Activated CD8-positive, alpha-beta memory T cell treated with anti-CD3 and anti-CD28 coated beads, Interleukin-2, amount 10 ng/mL, durations not matched to agents 7 days and 5 days (primary cell): ENCODE data around the gene FANK1. TPM values are rescaled to one million over a fixed set of nuclear protein-coding genes. Genes with fewer than 3 reads are reported as not detected.

Experiments used
- ATAC-seq: fragments of 150-1000 bp; cut with Tn5 transposase; one replicate; pipeline ENCODE4 v1.10.0; 2021; ENCODE audit warnings: moderate library complexity
- CTCF ChIA-PET: fragments of 350-600 bp; sonication (Branson Sonifier 250); formaldehyde crosslinking; loops from one replicate; lab custom pipeline; 2021; ENCODE audit warnings: antibody characterized with exemption; lab: Charles Lee
- DNase-seq: peaks from one replicate; pipeline ENCODE4 v3.0.0-alpha.2; 2020
- H3K27ac Mint-ChIP-seq: one replicate; pipeline ENCODE4 v1.8.0; 2021; ENCODE audit warnings: mild to moderate bottlenecking, mixed read lengths
- H3K27me3 Mint-ChIP-seq: one replicate; pipeline ENCODE4 v1.8.0; 2021; ENCODE audit warnings: mixed read lengths
- H3K36me3 Mint-ChIP-seq: one replicate; pipeline ENCODE4 v1.8.0; 2021; ENCODE audit warnings: mild to moderate bottlenecking, mixed read lengths
- H3K4me1 Mint-ChIP-seq: one replicate; pipeline ENCODE4 v1.8.0; 2021; ENCODE audit warnings: mixed read lengths
- H3K4me3 Mint-ChIP-seq: one replicate; pipeline ENCODE4 v1.8.0; 2021; ENCODE audit warnings: mild to moderate bottlenecking, moderate library complexity, mixed read lengths
- H3K9me3 Mint-ChIP-seq: one replicate; pipeline ENCODE4 v1.8.0; 2022; ENCODE audit warnings: low read depth, mixed read lengths
- total RNA-seq, 2 experiments: library from RNA; stranded (reverse); gene quantifications; one replicate each; pipeline ENCODE4 v1.2.3, GENCODE V29; 2021

The FANK1 gene
- total RNA-seq, 2 experiments from 2014 or later, result 0.49 TPM; not detected in 1

- no peak for DNase-seq
- Mint-ChIP-seq H3K4me1 (no peaks in the 10 kb centered on the region), H3K36me3 (no peaks in the 10 kb centered on the region), H3K9me3 (peaks cover 2% of the 10 kb centered on the region), H3K27ac (no peak overlapping the region), H3K4me3 (no peak overlapping the region), H3K27me3 (peaks cover 2% of the 10 kb centered on the region)
- CTCF ChIA-PET, result interaction anchor here (0.9 kb wide), 1 partner anchor 11 kb away, joined by 3 read pairs; no protein-coding TSS in a partner anchor
- no peak for ATAC-seq
These were observed 80.7 kb downstream of the FANK1 start for GRCh38 chr10:125976960-125977605.

- DNase-seq, result no peak
- ATAC-seq, result no peak
- Mint-ChIP-seq H3K27me3 (peaks cover under 1% of the 10 kb centered on the region), H3K4me3 (no peak overlapping the region), H3K4me1 (no peaks in the 10 kb centered on the region), H3K9me3 (peaks cover under 1% of the 10 kb centered on the region), H3K36me3 (no peaks in the 10 kb centered on the region), H3K27ac (no peak overlapping the region)
- CTCF ChIA-PET, result interaction anchor here (0.8 to 1.4 kb wide), 2 partner anchors 769 to 1874 kb away, joined by 3 read pairs; no protein-coding TSS in a partner anchor
These were observed 83.6 kb downstream of the FANK1 start for GRCh38 chr10:125979976-125980375.

GRCh38 chr10:125980521-125981035, 84.2 kb downstream of the FANK1 start:
- CTCF ChIA-PET, result interaction anchor here (0.8 to 1.4 kb wide), 2 partner anchors 768 to 1873 kb away, joined by 3 read pairs; no protein-coding TSS in a partner anchor
- no peak overlapping the region for H3K27ac Mint-ChIP-seq
- H3K27me3 Mint-ChIP-seq, result no peaks in the 10 kb centered on the region
- H3K9me3 Mint-ChIP-seq, result no peaks in the 10 kb centered on the region
- DNase-seq (no peak), ATAC-seq (no peak)
- no peak overlapping the region for H3K4me3 Mint-ChIP-seq
- no peaks in the 10 kb centered on the region for H3K36me3 Mint-ChIP-seq
- H3K4me1 Mint-ChIP-seq, result no peaks in the 10 kb centered on the region

- Mint-ChIP-seq H3K27ac (no peak overlapping the region), H3K4me1 (no peaks in the 10 kb centered on the region), H3K27me3 (no peaks in the 10 kb centered on the region), H3K9me3 (no peaks in the 10 kb centered on the region), H3K4me3 (no peak overlapping the region), H3K36me3 (no peaks in the 10 kb centered on the region)
- DNase-seq (peak; percentile 48), ATAC-seq (peak; percentile 53)
- CTCF ChIA-PET, result interaction anchor here (2.3 kb wide), 1 partner anchor 1872 kb away, joined by 8 read pairs; no protein-coding TSS in a partner anchor
These were observed 86.0 kb downstream of the FANK1 start for GRCh38 chr10:125982260-125982948.

GRCh38 chr10:125983161-125983560, 86.8 kb downstream of the FANK1 start:
- no peaks in the 10 kb centered on the region for H3K27me3 Mint-ChIP-seq
- ATAC-seq, result no peak
- no peaks in the 10 kb centered on the region for H3K36me3 Mint-ChIP-seq
- CTCF ChIA-PET, result interaction anchor here (2.3 kb wide), 1 partner anchor 1871 kb away, joined by 8 read pairs; no protein-coding TSS in a partner anchor
- no peak for DNase-seq
- no peaks in the 10 kb centered on the region for H3K9me3 Mint-ChIP-seq
- H3K27ac Mint-ChIP-seq, result no peak overlapping the region
- no peaks in the 10 kb centered on the region for H3K4me1 Mint-ChIP-seq
- H3K4me3 Mint-ChIP-seq, result no peak overlapping the region

GRCh38 chr10:125983656-125984055, 87.3 kb downstream of the FANK1 start:
- Mint-ChIP-seq H3K27ac (no peak overlapping the region), H3K4me1 (no peaks in the 10 kb centered on the region), H3K4me3 (no peak overlapping the region), H3K9me3 (no peaks in the 10 kb centered on the region), H3K36me3 (no peaks in the 10 kb centered on the region), H3K27me3 (no peaks in the 10 kb centered on the region)
- DNase-seq, result no peak
- CTCF ChIA-PET, result interaction anchor here (1.1 to 2.3 kb wide), 2 partner anchors 21 to 1870 kb away, joined by 3 to 8 read pairs; no protein-coding TSS in a partner anchor
- no peak for ATAC-seq

GRCh38 chr10:125984346-125984745, 88.0 kb downstream of the FANK1 start:
- ATAC-seq, result no peak
- Mint-ChIP-seq H3K9me3 (no peaks in the 10 kb centered on the region), H3K4me3 (no peak overlapping the region), H3K27me3 (no peaks in the 10 kb centered on the region), H3K27ac (no peak overlapping the region), H3K4me1 (no peaks in the 10 kb centered on the region), H3K36me3 (no peaks in the 10 kb centered on the region)
- CTCF ChIA-PET, result interaction anchor here (1.1 kb wide), 1 partner anchor 21 kb away, joined by 3 read pairs; no protein-coding TSS in a partner anchor
- no peak for DNase-seq

GRCh38 chr10:125984865-125985495, 88.6 kb downstream of the FANK1 start:
- CTCF ChIA-PET, result no interaction called here
- ATAC-seq (no peak), DNase-seq (no peak)
- H3K4me1 Mint-ChIP-seq, result no peaks in the 10 kb centered on the region
- no peaks in the 10 kb centered on the region for H3K9me3 Mint-ChIP-seq
- H3K4me3 Mint-ChIP-seq, result no peak overlapping the region
- no peaks in the 10 kb centered on the region for H3K36me3 Mint-ChIP-seq
- H3K27ac Mint-ChIP-seq, result no peak overlapping the region
- no peaks in the 10 kb centered on the region for H3K27me3 Mint-ChIP-seq

- Mint-ChIP-seq H3K36me3 (no peaks in the 10 kb centered on the region), H3K9me3 (no peaks in the 10 kb centered on the region), H3K4me1 (no peaks in the 10 kb centered on the region), H3K27me3 (no peaks in the 10 kb centered on the region), H3K4me3 (no peak overlapping the region), H3K27ac (no peak overlapping the region)
- CTCF ChIA-PET, result no interaction called here
- no peak for ATAC-seq
- DNase-seq, result no peak
These were observed 89.3 kb downstream of the FANK1 start for GRCh38 chr10:125985557-125986240.

GRCh38 chr10:125989791-125990190, 93.4 kb downstream of the FANK1 start:
- Mint-ChIP-seq H3K27me3 (no peaks in the 10 kb centered on the region), H3K4me1 (no peaks in the 10 kb centered on the region), H3K9me3 (no peaks in the 10 kb centered on the region), H3K36me3 (no peaks in the 10 kb centered on the region), H3K27ac (no peak overlapping the region), H3K4me3 (no peak overlapping the region)
- CTCF ChIA-PET, result no interaction called here
- DNase-seq (no peak), ATAC-seq (no peak)

GRCh38 chr10:125990974-125991373, 94.6 kb downstream of the FANK1 start:
- Mint-ChIP-seq H3K36me3 (no peaks in the 10 kb centered on the region), H3K27me3 (no peaks in the 10 kb centered on the region), H3K27ac (no peak overlapping the region), H3K9me3 (no peaks in the 10 kb centered on the region), H3K4me1 (no peaks in the 10 kb centered on the region), H3K4me3 (no peak overlapping the region)
- DNase-seq (no peak), ATAC-seq (no peak)
- CTCF ChIA-PET, result no interaction called here

- Mint-ChIP-seq H3K27ac (no peak overlapping the region), H3K4me3 (no peak overlapping the region), H3K27me3 (no peaks in the 10 kb centered on the region), H3K9me3 (no peaks in the 10 kb centered on the region), H3K36me3 (no peaks in the 10 kb centered on the region), H3K4me1 (no peaks in the 10 kb centered on the region)
- ATAC-seq (no peak), DNase-seq (no peak)
- CTCF ChIA-PET, result no interaction called here
These were observed 95.0 kb downstream of the FANK1 start for GRCh38 chr10:125991392-125991791.

- H3K4me3 Mint-ChIP-seq, result no peak overlapping the region
- H3K36me3 Mint-ChIP-seq, result no peaks in the 10 kb centered on the region
- no peak overlapping the region for H3K27ac Mint-ChIP-seq
- H3K4me1 Mint-ChIP-seq, result no peaks in the 10 kb centered on the region
- ATAC-seq (no peak), DNase-seq (no peak)
- H3K27me3 Mint-ChIP-seq, result no peaks in the 10 kb centered on the region
- H3K9me3 Mint-ChIP-seq, result no peaks in the 10 kb centered on the region
- CTCF ChIA-PET, result no interaction called here
These were observed 95.9 kb downstream of the FANK1 start for GRCh38 chr10:125992254-125992653.
